Natural killer cell treated with Interleukin-12 subunit alpha and Interleukin-12 subunit beta and Interleukin-15 and Interleukin-18, amount 100 ng/mL, for 72 hours (primary cell): ENCODE results near the gene NTRK2. TPM values are rescaled to one million over a fixed set of nuclear protein-coding genes. Genes with fewer than 3 reads are reported as not detected.

Source experiments
- ATAC-seq, 2 donors: fragments of 150-1000 bp; cut with Tn5 transposase in 1 of 2; sonication (Bioruptor Pico), chemical (Tn5 transposase) in 1 of 2; 2 replicates each; pipeline ENCODE4 v1.10.0; 2021
- DNase-seq: peaks from one replicate; pipeline ENCODE4 v3.0.0; 2022; ENCODE audit warnings: low spot score
- H3K27ac Mint-ChIP-seq, 2 donors: 1 replicate in 1 of 2; 2 replicates in 1 of 2; pipeline ENCODE4 v1.8.0; 2022; ENCODE audit warnings: mixed read lengths in 2 of 2, mild to moderate bottlenecking in 1 of 2, moderate library complexity in 1 of 2
- H3K27me3 Mint-ChIP-seq, 2 donors: 1 replicate in 1 of 2; 2 replicates in 1 of 2; pipeline ENCODE4 v1.8.0; 2022; ENCODE audit warnings: mixed read lengths in 2 of 2
- H3K36me3 Mint-ChIP-seq: one replicate; pipeline ENCODE4 v1.8.0; 2022; ENCODE audit warnings: mixed read lengths
- H3K4me1 Mint-ChIP-seq, 2 donors: 1 replicate in 1 of 2; 2 replicates in 1 of 2; pipeline ENCODE4 v1.8.0; 2022; ENCODE audit warnings: low read depth in 2 of 2, mixed read lengths in 2 of 2, mild to moderate bottlenecking in 1 of 2
- H3K4me3 Mint-ChIP-seq: one replicate; pipeline ENCODE4 v1.8.0; 2022; ENCODE audit warnings: mixed read lengths
- H3K9me3 Mint-ChIP-seq: 2 replicates; pipeline ENCODE4 v1.8.0; 2022; ENCODE audit warnings: mixed read lengths
- total RNA-seq, 2 donors: library from RNA; stranded (reverse); gene quantifications; one replicate each; pipeline ENCODE4 v1.2.3, GENCODE V29; 2022

NTRK2 gene
- total RNA-seq, 2 donors from 2014 or later: 0.24 to 2.4 TPM

DNA sequence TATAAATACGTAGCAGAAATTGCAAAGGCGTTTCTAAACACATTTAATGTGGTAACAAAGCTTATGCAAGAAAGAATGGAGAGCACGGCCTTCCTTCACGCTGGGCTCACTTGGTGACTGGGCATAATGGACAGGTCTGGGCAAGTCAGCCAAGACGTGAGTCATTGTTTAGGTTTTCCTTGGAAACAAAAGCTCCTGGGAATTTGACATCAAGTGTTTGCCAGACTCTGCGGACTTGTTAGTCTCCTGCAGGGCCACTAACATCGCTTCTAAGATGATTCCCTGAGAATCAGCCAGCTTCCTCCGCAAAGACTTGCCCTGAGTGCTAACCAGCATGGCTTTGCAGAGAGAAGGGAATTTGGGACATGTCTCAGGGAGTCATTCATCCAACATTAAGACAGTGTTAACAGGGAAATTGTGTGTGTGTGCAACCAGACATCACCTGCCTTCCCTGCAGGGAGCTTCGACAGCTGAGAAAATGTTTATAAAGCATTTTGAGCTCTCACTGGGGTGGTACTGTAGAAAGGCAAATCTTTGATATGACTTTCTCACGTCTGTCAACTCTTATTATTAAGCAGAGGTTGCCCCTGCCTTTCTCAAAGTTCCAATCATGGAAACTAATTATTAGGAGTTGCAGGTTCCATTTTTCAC, 182.5 kb downstream of the NTRK2 start:
- Mint-ChIP-seq H3K27ac (no peak overlapping the region), H3K27me3 (peaks cover 16 to 35% of the 10 kb centered on the region in 2 donors), H3K36me3 (no peaks in the 10 kb centered on the region), H3K4me1 (no peaks in the 10 kb centered on the region), H3K9me3 (no peaks in the 10 kb centered on the region), H3K4me3 (no peak overlapping the region)
- DNase-seq (no peak), ATAC-seq (no peak)

DNA sequence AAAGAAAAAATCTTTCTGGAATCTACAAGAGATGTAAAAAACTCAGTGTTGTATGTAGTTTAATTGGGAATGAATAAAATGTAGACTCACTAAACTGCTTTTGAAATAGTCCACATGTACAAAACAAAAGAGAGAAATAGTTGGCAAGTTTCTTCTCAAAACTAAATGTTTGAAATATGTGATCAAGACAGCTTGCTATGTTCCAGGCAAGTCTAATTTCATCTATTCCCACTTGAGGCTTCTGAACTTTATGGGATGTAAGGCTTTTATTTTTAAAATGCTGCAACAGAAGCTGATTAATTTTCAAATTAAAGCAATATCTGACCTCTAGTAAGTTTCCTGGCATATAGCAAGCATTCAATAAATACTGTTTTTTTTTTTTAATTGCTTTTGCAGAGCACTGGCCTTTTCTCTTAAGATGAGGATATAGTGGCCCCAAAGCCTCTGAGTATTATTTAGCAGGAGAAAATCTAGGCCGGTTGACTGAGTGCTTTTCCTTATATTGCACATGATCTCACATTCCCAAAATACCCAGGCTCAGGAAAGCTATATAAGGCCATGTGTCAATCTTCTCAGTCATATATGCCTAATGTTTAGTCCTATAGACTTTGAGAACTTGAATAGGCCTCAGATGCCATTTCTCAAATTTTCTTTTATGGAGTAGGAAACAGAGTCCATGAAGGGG, 183.2 kb downstream of the NTRK2 start:
- Mint-ChIP-seq H3K27me3 (peaks cover 16 to 37% of the 10 kb centered on the region in 2 donors), H3K36me3 (no peaks in the 10 kb centered on the region), H3K9me3 (no peaks in the 10 kb centered on the region), H3K27ac (no peak overlapping the region), H3K4me1 (no peaks in the 10 kb centered on the region), H3K4me3 (no peak overlapping the region)
- DNase-seq: no peak
- no peak for ATAC-seq

DNA sequence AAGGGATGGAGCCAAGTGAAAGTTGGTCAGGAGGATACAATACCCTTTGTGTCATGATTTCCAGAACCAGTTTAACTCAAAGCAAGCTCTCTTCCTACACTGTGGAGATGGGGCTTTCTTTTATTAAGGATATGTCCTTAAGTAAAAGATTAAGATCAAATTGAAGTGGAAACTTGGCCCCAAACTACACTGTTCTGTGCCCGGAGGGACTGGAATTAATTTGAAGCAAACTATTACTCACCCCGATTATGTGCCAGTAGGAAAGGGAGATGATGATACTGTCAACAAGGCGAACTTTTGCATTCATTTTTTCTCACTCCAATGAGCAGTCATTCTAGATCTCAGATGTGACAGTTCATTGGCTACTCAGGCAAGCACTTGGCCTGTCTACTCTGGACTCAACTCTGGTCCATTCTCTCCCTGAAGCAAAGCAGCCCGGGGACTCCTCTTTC, 186.7 kb downstream of the NTRK2 start:
- Mint-ChIP-seq H3K27ac (no peak overlapping the region), H3K36me3 (no peaks in the 10 kb centered on the region), H3K4me3 (no peak overlapping the region), H3K4me1 (no peaks in the 10 kb centered on the region), H3K27me3 (peaks cover 13 to 42% of the 10 kb centered on the region in 2 donors), H3K9me3 (no peaks in the 10 kb centered on the region)
- no peak for ATAC-seq
- no peak for DNase-seq

DNA sequence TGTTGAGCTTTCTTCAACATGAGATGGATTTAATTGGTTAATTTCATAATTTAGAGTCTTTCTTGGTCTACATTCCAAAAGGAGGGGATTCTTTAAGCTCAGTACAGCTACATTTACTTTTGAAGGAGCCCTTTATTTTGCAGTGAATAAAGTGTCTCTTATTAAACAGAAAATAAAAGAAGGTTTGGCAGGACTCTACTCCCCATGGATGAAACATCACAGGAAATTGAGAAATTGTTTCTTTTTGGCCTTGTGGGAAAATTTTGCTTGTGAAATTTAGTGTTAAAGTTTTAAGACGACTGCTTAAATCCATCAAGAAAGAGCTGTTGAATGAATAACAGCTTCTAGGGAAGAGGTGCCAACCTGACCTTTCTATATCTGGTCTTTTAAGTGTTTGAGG, 187.7 kb downstream of the NTRK2 start:
- Mint-ChIP-seq H3K27me3 (peaks cover 18 to 53% of the 10 kb centered on the region in 2 donors), H3K27ac (no peak overlapping the region), H3K4me3 (no peak overlapping the region), H3K9me3 (no peaks in the 10 kb centered on the region), H3K4me1 (no peaks in the 10 kb centered on the region), H3K36me3 (no peaks in the 10 kb centered on the region)
- DNase-seq: no peak
- no peak for ATAC-seq

DNA sequence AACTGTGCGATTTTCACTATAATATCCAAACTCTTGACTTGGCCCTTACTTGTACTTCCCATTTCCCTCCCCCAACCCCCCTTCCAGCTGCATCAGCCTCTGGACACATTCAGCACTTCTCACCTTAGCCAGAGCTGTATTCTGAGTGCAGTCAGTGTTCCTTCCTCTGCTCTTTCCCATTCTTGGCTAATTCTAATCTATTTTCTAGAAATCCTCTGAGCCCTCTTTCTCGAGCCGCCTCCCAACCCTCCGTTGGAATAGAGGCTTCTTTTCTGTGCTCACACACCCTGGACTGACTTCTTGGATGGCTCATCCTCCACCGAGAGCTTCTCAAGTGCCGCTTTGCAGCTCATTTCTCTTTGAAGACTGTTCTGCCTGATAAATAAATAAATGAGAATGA, 188.8 kb downstream of the NTRK2 start:
- no peak overlapping the region for H3K27ac Mint-ChIP-seq
- no peak for DNase-seq
- H3K27me3 Mint-ChIP-seq: peaks cover 18 to 58% of the 10 kb centered on the region in 2 donors
- H3K4me3 Mint-ChIP-seq: no peak overlapping the region
- H3K9me3 Mint-ChIP-seq: no peaks in the 10 kb centered on the region
- no peak for ATAC-seq
- no peaks in the 10 kb centered on the region for H3K36me3 Mint-ChIP-seq
- H3K4me1 Mint-ChIP-seq: no peaks in the 10 kb centered on the region

DNA sequence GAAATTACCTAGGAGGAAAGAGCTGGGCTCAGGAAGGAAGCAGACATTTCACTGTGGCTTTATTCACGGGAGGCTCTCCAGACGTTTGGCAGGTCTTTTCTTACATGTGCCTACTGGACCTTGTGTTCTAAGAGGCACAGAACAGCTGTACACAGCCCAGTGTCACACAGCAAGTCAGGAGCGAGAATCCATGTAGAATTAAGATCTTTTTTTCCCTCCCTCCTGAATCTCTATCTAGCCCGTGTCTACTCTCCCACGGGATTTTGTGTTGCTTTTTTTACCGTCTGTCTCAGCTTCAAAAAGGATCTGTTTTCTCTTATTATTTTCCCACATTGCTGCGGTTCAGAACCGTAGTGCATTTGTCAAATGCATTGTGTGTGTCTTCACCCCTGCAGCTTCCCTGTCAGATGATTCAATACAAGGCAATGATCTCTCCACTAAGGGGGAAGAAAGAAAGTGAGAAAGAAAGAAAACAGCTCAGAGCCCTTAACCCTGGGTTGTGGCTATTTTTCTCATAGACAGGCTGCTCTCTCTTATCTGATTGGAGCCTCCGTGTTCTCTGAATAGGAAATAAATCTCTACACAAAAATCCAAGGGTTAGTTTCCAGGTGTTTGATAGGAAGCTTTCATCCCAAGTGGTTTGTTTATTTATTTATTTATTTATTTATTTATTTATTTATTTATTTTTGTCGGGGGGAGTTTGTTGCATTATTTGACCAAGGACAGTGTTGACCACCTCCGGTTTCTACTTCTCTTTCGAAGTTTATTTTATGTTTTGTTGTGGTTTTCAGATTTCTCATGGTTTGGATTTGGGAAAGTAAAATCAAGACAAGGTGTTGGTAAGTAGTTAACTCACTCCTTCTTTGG, 191.0 kb downstream of the NTRK2 start:
- Mint-ChIP-seq H3K4me1 (no peaks in the 10 kb centered on the region), H3K36me3 (no peaks in the 10 kb centered on the region), H3K4me3 (no peak overlapping the region), H3K27ac (no peak overlapping the region), H3K27me3 (peaks cover 15 to 44% of the 10 kb centered on the region in 2 donors), H3K9me3 (no peaks in the 10 kb centered on the region)
- DNase-seq: no peak
- no peak for ATAC-seq

DNA sequence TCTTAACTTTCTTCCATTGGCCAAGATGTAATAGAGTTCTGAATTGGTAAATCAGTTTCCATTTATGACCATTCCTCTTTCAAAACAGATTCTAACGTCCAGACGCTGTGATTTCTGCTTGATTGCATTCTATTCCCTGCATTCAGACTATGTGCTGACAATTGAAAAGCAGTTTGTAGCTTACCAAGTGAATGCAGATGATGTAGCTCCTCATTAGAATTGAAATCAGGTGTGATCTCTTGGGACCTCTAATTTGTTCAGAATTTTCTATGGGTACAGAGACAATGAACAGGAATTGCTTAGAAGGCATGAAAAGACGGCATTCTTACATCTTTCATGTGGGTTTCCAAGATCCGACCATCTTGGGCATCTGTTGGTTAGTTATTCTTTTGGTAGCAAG, 191.9 kb downstream of the NTRK2 start:
- Mint-ChIP-seq H3K4me1 (no peaks in the 10 kb centered on the region), H3K4me3 (no peak overlapping the region), H3K9me3 (no peaks in the 10 kb centered on the region), H3K36me3 (no peaks in the 10 kb centered on the region), H3K27me3 (peaks cover 15 to 43% of the 10 kb centered on the region in 2 donors), H3K27ac (no peak overlapping the region)
- DNase-seq (no peak), ATAC-seq (no peak)

DNA sequence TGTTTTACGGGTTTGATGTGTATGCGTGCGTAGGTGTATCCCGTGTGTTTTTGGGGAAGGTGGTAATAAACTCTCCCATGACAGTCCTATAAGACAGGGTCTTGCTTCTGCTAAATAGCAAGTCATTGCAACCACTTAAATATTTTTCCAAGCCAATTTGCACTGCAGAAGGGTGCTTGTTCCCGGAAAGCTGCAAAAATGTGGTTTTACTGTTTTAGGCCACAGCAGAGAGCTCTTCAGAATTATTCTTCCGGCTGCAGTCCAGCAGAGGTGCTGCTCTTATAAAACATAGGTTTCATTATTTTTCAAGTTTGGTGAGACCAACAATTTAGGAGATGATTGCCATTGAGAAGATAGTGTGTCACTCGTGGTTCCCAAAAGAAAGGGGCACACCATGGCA, 192.8 kb downstream of the NTRK2 start:
- no peak overlapping the region for H3K27ac Mint-ChIP-seq
- no peaks in the 10 kb centered on the region for H3K9me3 Mint-ChIP-seq
- H3K27me3 Mint-ChIP-seq: peaks cover 15 to 45% of the 10 kb centered on the region in 2 donors
- no peak for DNase-seq
- no peak overlapping the region for H3K4me3 Mint-ChIP-seq
- H3K36me3 Mint-ChIP-seq: no peaks in the 10 kb centered on the region
- no peaks in the 10 kb centered on the region for H3K4me1 Mint-ChIP-seq
- no peak for ATAC-seq

DNA sequence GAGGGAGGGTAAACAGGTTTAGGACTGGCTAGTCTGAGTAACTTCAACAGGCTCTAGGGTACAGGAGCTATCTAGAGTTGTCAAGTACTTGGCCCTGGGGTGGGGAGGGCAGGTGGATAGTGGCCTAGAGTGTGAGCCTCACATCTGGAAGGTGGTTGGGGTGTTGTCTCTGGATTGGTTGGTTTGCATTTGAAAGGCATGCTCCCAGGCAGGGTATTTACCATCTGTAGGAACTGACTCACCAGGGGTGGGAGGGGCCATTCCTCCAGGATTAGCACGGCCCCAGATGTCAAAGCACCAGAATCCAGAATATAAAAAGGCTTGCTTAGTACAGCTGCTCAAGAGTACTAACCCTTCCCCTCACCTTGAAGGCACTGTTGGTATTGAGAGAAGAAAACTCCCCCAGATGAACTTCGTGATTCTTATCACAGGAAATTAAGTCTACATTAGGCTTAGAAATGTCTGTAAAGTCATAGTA, 193.3 kb downstream of the NTRK2 start:
- no peak overlapping the region for H3K27ac Mint-ChIP-seq
- no peaks in the 10 kb centered on the region for H3K4me1 Mint-ChIP-seq
- no peaks in the 10 kb centered on the region for H3K36me3 Mint-ChIP-seq
- H3K9me3 Mint-ChIP-seq: no peaks in the 10 kb centered on the region
- H3K4me3 Mint-ChIP-seq: no peak overlapping the region
- peaks cover 14 to 42% of the 10 kb centered on the region in 2 donors for H3K27me3 Mint-ChIP-seq
- ATAC-seq (no peak), DNase-seq (no peak)

DNA sequence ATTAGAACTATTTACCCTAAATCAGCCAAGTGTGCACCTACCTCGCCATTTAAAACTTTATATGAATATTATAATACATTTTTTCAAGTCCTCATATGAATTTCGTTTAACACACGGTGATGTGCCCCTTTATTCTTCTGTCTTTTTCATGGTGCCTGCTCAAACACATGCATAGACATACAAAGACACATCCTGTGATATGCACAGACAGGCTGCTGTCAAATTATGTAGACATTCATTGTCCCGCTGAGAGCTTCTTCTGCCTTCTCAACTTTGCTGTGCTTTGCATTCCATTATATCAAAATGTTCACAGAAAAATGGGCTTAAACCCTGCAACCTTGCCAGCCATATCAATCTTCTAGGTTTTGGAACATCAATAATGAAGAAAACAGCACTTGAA, 193.8 kb downstream of the NTRK2 start:
- Mint-ChIP-seq H3K27ac (no peak overlapping the region), H3K27me3 (peaks cover 10 to 37% of the 10 kb centered on the region in 2 donors), H3K4me1 (no peaks in the 10 kb centered on the region), H3K4me3 (no peak overlapping the region), H3K36me3 (no peaks in the 10 kb centered on the region), H3K9me3 (no peaks in the 10 kb centered on the region)
- DNase-seq (no peak), ATAC-seq (no peak)

DNA sequence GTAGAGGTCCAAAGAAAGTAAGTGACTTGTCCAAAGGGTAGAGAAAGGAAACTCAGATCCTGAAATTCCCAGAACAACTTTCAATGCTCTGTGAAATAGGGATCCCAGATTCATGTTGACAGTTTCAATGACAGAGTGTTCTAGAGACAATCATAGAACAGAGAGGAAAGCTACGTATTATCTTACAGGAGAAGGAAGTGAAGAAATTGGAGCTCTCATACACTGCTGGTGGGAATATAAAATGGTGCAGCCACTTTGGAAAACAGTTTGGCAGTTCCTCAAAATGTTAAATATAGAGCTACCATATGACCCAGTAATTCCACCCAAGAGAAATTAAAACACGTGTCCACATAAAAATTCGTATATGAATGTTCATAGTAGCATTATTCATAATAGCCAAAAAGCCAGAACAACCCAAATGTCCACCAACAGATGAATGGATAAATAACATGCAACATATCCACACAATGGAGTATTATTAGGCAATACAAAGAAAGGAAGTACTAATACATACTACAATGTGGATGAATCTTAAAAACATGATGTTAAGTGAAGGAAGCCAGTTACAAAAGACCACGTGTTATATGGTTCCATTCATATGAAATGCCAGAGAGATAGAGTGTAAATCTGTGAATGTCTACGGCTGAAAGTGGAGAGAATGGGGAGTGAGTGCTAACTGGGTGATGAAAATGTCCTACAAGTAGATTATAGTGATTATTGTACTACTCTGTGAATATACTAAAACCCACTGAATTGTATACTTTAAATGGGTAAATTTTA, 197.1 kb downstream of the NTRK2 start:
- no peak for DNase-seq
- peaks cover 2% of the 10 kb centered on the region for H3K9me3 Mint-ChIP-seq
- no peak overlapping the region for H3K27ac Mint-ChIP-seq
- no peak for ATAC-seq
- no peaks in the 10 kb centered on the region for H3K36me3 Mint-ChIP-seq
- H3K4me3 Mint-ChIP-seq: no peak overlapping the region
- H3K4me1 Mint-ChIP-seq: no peaks in the 10 kb centered on the region
- H3K27me3 Mint-ChIP-seq: peaks cover 10 to 16% of the 10 kb centered on the region in 2 donors

DNA sequence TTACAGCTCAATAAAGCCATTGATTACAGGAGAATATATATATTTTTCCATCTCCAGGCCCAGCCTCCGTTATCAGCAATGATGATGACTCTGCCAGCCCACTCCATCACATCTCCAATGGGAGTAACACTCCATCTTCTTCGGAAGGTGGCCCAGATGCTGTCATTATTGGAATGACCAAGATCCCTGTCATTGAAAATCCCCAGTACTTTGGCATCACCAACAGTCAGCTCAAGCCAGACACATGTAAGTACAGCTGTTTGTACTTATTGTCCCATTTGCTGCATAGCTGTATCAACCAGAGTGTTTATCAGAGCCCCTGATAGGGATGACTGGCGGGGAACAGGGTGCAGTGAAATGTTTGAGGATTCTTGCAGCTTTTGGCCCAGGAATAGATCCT, 197.7 kb downstream of the NTRK2 start:
- ATAC-seq (no peak), DNase-seq (no peak)
- Mint-ChIP-seq H3K4me3 (no peak overlapping the region), H3K4me1 (no peaks in the 10 kb centered on the region), H3K27ac (no peak overlapping the region), H3K9me3 (peaks cover 2% of the 10 kb centered on the region), H3K27me3 (peaks cover 5 to 10% of the 10 kb centered on the region in 2 donors), H3K36me3 (no peaks in the 10 kb centered on the region)

DNA sequence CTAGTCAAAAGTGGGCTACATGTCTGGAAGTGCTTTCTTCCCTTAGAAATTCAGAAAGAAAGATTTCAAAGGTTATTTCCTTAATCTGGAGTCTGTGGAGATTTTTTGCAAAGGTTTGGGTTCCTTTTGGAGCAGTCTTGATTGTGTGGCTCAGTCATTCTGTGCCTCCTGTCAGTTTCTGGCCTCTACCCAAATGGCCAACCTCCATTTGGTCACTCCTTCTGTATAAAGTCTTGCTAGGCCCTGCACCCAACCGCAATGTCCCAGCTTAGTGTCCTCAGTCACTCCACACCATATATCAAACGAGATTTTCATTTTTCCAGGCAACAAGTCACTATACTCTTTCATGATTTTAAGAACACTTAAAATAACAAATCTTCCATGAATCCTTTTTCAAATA, 199.6 kb downstream of the NTRK2 start:
- peaks cover under 1 to 5% of the 10 kb centered on the region in 2 donors for H3K27me3 Mint-ChIP-seq
- ATAC-seq: no peak
- peaks cover 0 to under 1% of the 10 kb centered on the region in 2 donors for H3K4me1 Mint-ChIP-seq
- H3K4me3 Mint-ChIP-seq: no peak overlapping the region
- DNase-seq: no peak
- H3K9me3 Mint-ChIP-seq: peaks cover 2% of the 10 kb centered on the region
- no peaks in the 10 kb centered on the region for H3K36me3 Mint-ChIP-seq
- no peak overlapping the region for H3K27ac Mint-ChIP-seq
